H1 (cell line): ENCODE measurements around the gene SDF2. TPM values are rescaled to one million over a fixed set of nuclear protein-coding genes. Genes with fewer than 3 reads are reported as not detected.

Experiments
- CTCF ChIA-PET: fragments of 300-600 bp; sonication (Branson Sonifier 250); formaldehyde crosslinking; loops from one replicate; lab custom pipeline; 2021; ENCODE audit not compliant: partially characterized antibody; lab: Charles Lee
- POLR2A ChIA-PET: fragments of 300-600 bp; sonication (Branson Sonifier 250); formaldehyde crosslinking; loops from one replicate; lab custom pipeline; 2021; ENCODE audit warnings: inconsistent platforms; ENCODE audit not compliant: partially characterized antibody; lab: Charles Lee
- DNase-seq, 2 experiments: peaks; one replicate each; pipeline versions ENCODE4 v3.0.0 to v3.0.0-alpha.2; 2010 to 2022; ENCODE audit warnings: low spot score in 2 of 2, low read depth in 1 of 2, mixed read lengths in 1 of 2
- FAIRE-seq: peaks from 2 replicates; lab custom pipeline; 2011; peaks lifted over from hg19 to GRCh38; lab: Jason Lieb, UNC
- H2AFZ ChIP-seq: 2 replicates; pipeline ENCODE4 v1.8.1; 2012; ENCODE audit warnings: low read length, inconsistent platforms
- H2AK5ac ChIP-seq: 2 replicates; pipeline ENCODE4 v1.6.1; 2013; ENCODE audit warnings: low read depth, low read length
- H2BK120ac ChIP-seq: replicated peaks from 2 replicates; pipeline ENCODE3; 2013; ENCODE audit warnings: low read depth, low read length, inconsistent platforms
- H2BK12ac ChIP-seq: 2 replicates; pipeline ENCODE4 v1.6.1; 2013; ENCODE audit warnings: low read depth, low read length
- H2BK15ac ChIP-seq: 2 replicates; pipeline ENCODE4 v1.6.1; 2013; ENCODE audit warnings: low read length
- H2BK20ac ChIP-seq: 2 replicates; pipeline ENCODE4 v1.6.1; 2013; ENCODE audit warnings: low read length
- H2BK5ac ChIP-seq: 2 replicates; pipeline ENCODE4 v1.6.1; 2013; ENCODE audit warnings: low read depth, low read length
- H3K14ac ChIP-seq: 2 replicates; pipeline ENCODE4 v1.6.1; 2013; ENCODE audit warnings: inconsistent platforms; ENCODE audit not compliant: insufficient read length
- H3K18ac ChIP-seq: 2 replicates; pipeline ENCODE4 v1.6.1; 2013; ENCODE audit warnings: low read length; ENCODE audit errors: extremely low read depth
- H3K23ac ChIP-seq: 2 replicates; pipeline ENCODE4 v1.6.1; 2013; ENCODE audit warnings: inconsistent platforms; ENCODE audit not compliant: insufficient read length
- H3K23me2 ChIP-seq: 2 replicates; pipeline ENCODE4 v1.6.1; 2013; ENCODE audit warnings: low read depth, low read length
- H3K27ac ChIP-seq: 2 replicates; pipeline ENCODE4 v1.6.1; 2011; ENCODE audit warnings: low read depth, low read length, inconsistent platforms
- H3K27me3 ChIP-seq, 4 experiments: replicated peaks in 1 of 4; 1 replicate in 1 of 4; 2 replicates in 3 of 4; pipeline versions ENCODE4 v1.6.1 to v1.8.1; 2011 to 2013; ENCODE audit warnings: low read length in 3 of 4, mild to moderate bottlenecking in 3 of 4, inconsistent platforms in 2 of 4, mixed read lengths in 2 of 4, moderate library complexity in 1 of 4; ENCODE audit not compliant: control insufficient read depth in 3 of 4, insufficient read depth in 3 of 4; ENCODE audit errors: extremely low read depth in 1 of 4
- H3K36me3 ChIP-seq, 4 experiments: 2 replicates each; pipeline versions ENCODE4 v1.6.1 to v1.8.1; 2011 to 2013; ENCODE audit warnings: mild to moderate bottlenecking in 4 of 4, low read length in 3 of 4, moderate library complexity in 2 of 4, control low read depth in 1 of 4, inconsistent platforms in 1 of 4; ENCODE audit not compliant: insufficient read depth in 4 of 4, control insufficient read depth in 2 of 4
- H3K4ac ChIP-seq: replicated peaks from 2 replicates; pipeline ENCODE3; 2013; ENCODE audit warnings: low read length, low read depth, mixed read lengths, inconsistent platforms; ENCODE audit not compliant: insufficient read length
- H3K4me1 ChIP-seq, 4 experiments: replicated peaks in 1 of 4; 1 replicate in 1 of 4; 2 replicates in 3 of 4; pipeline versions ENCODE4 v1.6.1 to v1.8.1; 2011 to 2013; ENCODE audit warnings: low read length in 3 of 4, inconsistent platforms in 2 of 4, mixed read lengths in 1 of 4; ENCODE audit not compliant: insufficient read depth in 4 of 4, control insufficient read depth in 3 of 4
- H3K4me2 ChIP-seq, 2 experiments: 2 replicates each; pipeline versions ENCODE4 v1.6.1 to v1.8.1; 2011 to 2013; ENCODE audit warnings: low read depth in 2 of 2, low read length in 2 of 2, control low read depth in 1 of 2, inconsistent platforms in 1 of 2, mild to moderate bottlenecking in 1 of 2; ENCODE audit not compliant: insufficient read depth in 1 of 2
- H3K4me3 ChIP-seq, 4 experiments: fragments of 200-600, 300-600 bp in 1 of 4; sonication (generic), shearing (Covaris generic), sonication (Bioruptor Twin) in 1 of 4; 2 replicates each; pipeline versions ENCODE4 v1.5.1 to v1.8.1; 2011 to 2016; ENCODE audit warnings: low read length in 4 of 4, low read depth in 3 of 4, control low read depth in 2 of 4, inconsistent platforms in 2 of 4, mild to moderate bottlenecking in 2 of 4, mixed read lengths in 1 of 4, moderate library complexity in 1 of 4; ENCODE audit not compliant: insufficient read depth in 2 of 4; ENCODE audit errors: extremely low read depth in 1 of 4
- H3K56ac ChIP-seq: replicated peaks from 2 replicates; pipeline ENCODE3; 2013; ENCODE audit warnings: low read depth, mild to moderate bottlenecking, mixed read lengths, low read length, inconsistent platforms; ENCODE audit not compliant: insufficient read length
- H3K79me1 ChIP-seq: 2 replicates; pipeline ENCODE4 v1.6.1; 2013; ENCODE audit warnings: low read depth, low read length, control low read depth
- H3K79me2 ChIP-seq, 2 experiments: 2 replicates each; pipeline versions ENCODE4 v1.6.1 to v1.8.1; 2012 to 2013; ENCODE audit warnings: low read length in 2 of 2, mild to moderate bottlenecking in 2 of 2, inconsistent platforms in 1 of 2; ENCODE audit not compliant: insufficient read depth in 2 of 2, control insufficient read depth in 1 of 2
- H3K9ac ChIP-seq, 4 experiments: replicated peaks in 1 of 4; 1 replicate in 1 of 4; 2 replicates in 3 of 4; pipeline versions ENCODE4 v1.6.1 to v1.8.1; 2011 to 2013; ENCODE audit warnings: low read depth in 3 of 4, low read length in 3 of 4, control low read depth in 2 of 4, mild to moderate bottlenecking in 2 of 4, moderate library complexity in 2 of 4, inconsistent platforms in 1 of 4; ENCODE audit errors: extremely low read depth in 1 of 4
- H3K9me3 ChIP-seq, 2 experiments: 2 replicates each; pipeline versions ENCODE4 v1.6.1 to v1.8.1; 2012 to 2013; ENCODE audit warnings: mild to moderate bottlenecking in 2 of 2, moderate library complexity in 2 of 2, control low read depth in 1 of 2, inconsistent platforms in 1 of 2, low read depth in 1 of 2, low read length in 1 of 2, mixed read lengths in 1 of 2; ENCODE audit not compliant: insufficient read depth in 2 of 2
- H4K20me1 ChIP-seq, 2 experiments: replicated peaks in 1 of 2; 2 replicates each; pipeline versions ENCODE3 to v1.8.1; 2011 to 2013; ENCODE audit warnings: inconsistent platforms in 2 of 2, low read length in 2 of 2, mild to moderate bottlenecking in 1 of 2; ENCODE audit not compliant: insufficient read depth in 2 of 2, control insufficient read depth in 1 of 2
- H4K5ac ChIP-seq: 2 replicates; pipeline ENCODE4 v1.6.1; 2013; ENCODE audit warnings: low read length, low read depth, mixed read lengths, inconsistent platforms; ENCODE audit not compliant: insufficient read length
- H4K8ac ChIP-seq: 2 replicates; pipeline ENCODE4 v1.8.0; 2013; ENCODE audit warnings: mild to moderate bottlenecking, moderate library complexity, low read length, inconsistent platforms; ENCODE audit not compliant: insufficient read depth; ENCODE audit errors: extremely low read depth
- H4K91ac ChIP-seq: replicated peaks from 2 replicates; pipeline ENCODE3; 2013; ENCODE audit warnings: low read length, mixed read lengths, inconsistent platforms; ENCODE audit not compliant: insufficient read length
- BACH1 ChIP-seq: IDR thresholded peaks from 2 replicates; pipeline ENCODE4 v1.6.1; 2012; ENCODE audit warnings: low read length, improper control_type of control experiment
- CTCF ChIP-seq, 3 experiments: IDR thresholded peaks; 1 replicate in 2 of 3; 2 replicates in 1 of 3; pipeline versions ENCODE4 v1.5.1 to v1.6.1; 2011; ENCODE audit warnings: low read length in 3 of 3, mild to moderate bottlenecking in 3 of 3, inconsistent platforms in 2 of 3, low read depth in 1 of 3, moderate library complexity in 1 of 3; ENCODE audit not compliant: insufficient read depth in 1 of 3; ENCODE audit errors: control extremely low read depth in 1 of 3
- GABPA ChIP-seq: IDR thresholded peaks from 2 replicates; pipeline ENCODE4 v1.6.1; 2011; ENCODE audit warnings: mild to moderate bottlenecking, low read length, moderate library complexity, borderline replicate concordance; ENCODE audit not compliant: insufficient read depth
- GTF2F1 ChIP-seq: IDR thresholded peaks from 2 replicates; pipeline ENCODE4 v1.6.1; 2012; ENCODE audit warnings: low read depth, low read length, improper control_type of control experiment, borderline replicate concordance
- HDAC2 ChIP-seq, 2 experiments: fragments of 300-600 bp in 1 of 2; sonication (generic) in 1 of 2; IDR thresholded peaks; 2 replicates each; pipeline ENCODE4 v1.6.1; 2011 to 2012; ENCODE audit warnings: low read depth in 2 of 2, low read length in 2 of 2, mild to moderate bottlenecking in 2 of 2, moderate library complexity in 2 of 2, borderline replicate concordance in 1 of 2, inconsistent platforms in 1 of 2
- MAFK ChIP-seq: IDR thresholded peaks from 2 replicates; pipeline ENCODE4 v1.6.1; 2012; ENCODE audit warnings: low read depth, mild to moderate bottlenecking, improper control_type of control experiment, low read length
- POLR2A ChIP-seq, 2 experiments: IDR thresholded peaks; 1 replicate in 1 of 2; 2 replicates in 1 of 2; pipeline ENCODE4 v1.6.1; 2011; ENCODE audit warnings: low read depth in 2 of 2, low read length in 2 of 2, mild to moderate bottlenecking in 2 of 2; ENCODE audit errors: control extremely low read depth in 1 of 2
- POLR2AphosphoS5 ChIP-seq: IDR thresholded peaks from 2 replicates; pipeline ENCODE4 v1.6.1; 2011; ENCODE audit warnings: low read depth, low read length
- RXRA ChIP-seq: IDR thresholded peaks from 2 replicates; pipeline ENCODE4 v1.6.1; 2011; ENCODE audit warnings: low read depth, mild to moderate bottlenecking, low read length, moderate library complexity; ENCODE audit not compliant: insufficient read depth
- SP1 ChIP-seq: IDR thresholded peaks from 2 replicates; pipeline ENCODE4 v1.6.1; 2011; ENCODE audit warnings: low read depth, low read length
- SUZ12 ChIP-seq: fragments of 200-600 bp; sonication (generic); IDR thresholded peaks from 2 replicates; pipeline ENCODE4 v1.6.1; 2012; ENCODE audit warnings: mild to moderate bottlenecking, inconsistent platforms, low read length, moderate library complexity, mixed read lengths
- WGBS, 2 experiments: shearing (Covaris generic) in 1 of 2; methylation state at CpG; one replicate each; pipeline versions ENCODE4 v1.1.6 to v1.1.7; 2013 to 2015; ENCODE audit warnings: low lambda C conversion rate in 2 of 2, mixed read lengths in 2 of 2, inconsistent platforms in 1 of 2, low coverage in 1 of 2, missing lambda C conversion rate in 1 of 2; ENCODE audit not compliant: insufficient replicate concordance in 2 of 2, insufficient coverage in 1 of 2, insufficient read length in 1 of 2; ENCODE audit errors: extremely low coverage in 1 of 2, missing lambda C conversion rate in 1 of 2; 5-methylcytosine and 5-hydroxymethylcytosine counted together
- polyA plus RNA-seq, 7 experiments: library from polyadenylated mRNA; depleted of rRNA in 3 of 7; stranded (reverse) in 5 of 7; unstranded in 2 of 7; fragments of >200 nt in 5 of 7; fragments of 200-250 nt in 2 of 7; gene quantifications; 1 replicate in 5 of 7; 2 replicates in 1 of 7; 4 replicates in 1 of 7; pipeline versions ENCODE4 v1.2.1 to v1.2.3, GENCODE V29; 2011 to 2013; ENCODE audit warnings: missing spikeins in 2 of 7, mixed read lengths in 2 of 7
- total RNA-seq: library from RNA; stranded (reverse); fragmentation: NEBNext Ultra II Directional; extraction: Animal tissue kit (Norgen Biotek cat#: 25700); gene quantifications from 2 replicates; pipeline ENCODE4 v1.2.1, GENCODE V29; 2021

Gene SDF2
- total and polyA plus RNA-seq, 2 of the 8 experiments (the other 6 are each of a cell fraction or from before 2014, with no cell fraction given) = 44.8 to 65.4 TPM

DNA sequence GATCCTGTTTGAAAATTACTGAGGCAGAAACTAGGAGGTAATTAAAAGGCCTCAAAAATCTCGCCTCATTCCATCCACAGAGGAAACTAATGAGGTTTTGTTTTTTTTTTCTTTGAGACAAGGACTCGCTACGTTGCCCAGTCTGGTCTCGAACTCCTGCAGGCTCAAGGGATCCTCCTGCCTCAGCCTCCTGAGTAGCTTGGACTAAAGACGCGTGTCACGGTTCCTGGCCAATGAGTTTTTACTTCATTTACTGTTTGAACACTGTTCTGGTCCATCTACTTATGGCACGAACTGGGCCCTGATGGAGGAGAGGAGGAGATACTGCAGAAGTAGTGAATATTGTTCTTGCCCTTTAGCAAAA is 16.1 kb downstream of the SDF2 start:
- Histone ChIP-seq H3K27me3 (no peaks in the 10 kb centered on the region), H2AFZ (no peak overlapping the region), H3K4me2 (peak overlapping the region; percentile 69 to 89), H3K79me1 (peaks cover 4% of the 10 kb centered on the region), H4K5ac (peak overlapping the region; percentile 87), H3K18ac (no peak overlapping the region), H3K79me2 (peaks cover 3 to 27% of the 10 kb centered on the region in 2 experiments; a peak in 3 of 4 replicates), H3K14ac (no peak overlapping the region), H2BK120ac (no peak overlapping the region), H3K4ac (peak overlapping the region; percentile 65), H2BK20ac (no peak overlapping the region), H3K36me3 (peaks cover 14 to 38% (median 35%) of the 10 kb centered on the region in 4 experiments), H4K8ac (no peak overlapping the region), H3K27ac (peak overlapping the region; percentile 50; the same call in 1 of the 2 replicates), H3K9ac (peak overlapping the region in 3 of 4 experiments; percentile 19 to 49 (median 45); a peak in 3 of 7 replicates), H4K20me1 (peaks cover 0 to 7% of the 10 kb centered on the region in 2 experiments), H3K23ac (no peak overlapping the region), H3K23me2 (peaks cover 5% of the 10 kb centered on the region; the same call in 1 of the 2 replicates), H2BK5ac (no peak overlapping the region; the same call in 1 of the 2 replicates), H4K91ac (no peak overlapping the region), H2BK15ac (no peak overlapping the region), H2BK12ac (no peak overlapping the region), H3K4me3 (peak overlapping the region; percentile 74 to 97 (median 88)), H3K4me1 (0 out of 7 replicates have a peak, but pooled peaks cover 0 to 2% (median under 1%) of the 10 kb centered on the region in 4 experiments), H3K9me3 (no peaks in the 10 kb centered on the region), H3K56ac (peak overlapping the region; percentile 82), H2AK5ac (no peak overlapping the region)
- no peak for DNase-seq
- ChIA-PET CTCF (interaction anchor here (0.9 to 7.9 kb wide), 9 partner anchors 10 to 70 kb away, joined by 3 to 54 read pairs (median 4); partner anchors contain the start of genes SDF2 and SUPT6H), POLR2A (interaction anchor here (0.7 to 4.7 kb wide), 21 partner anchors 10 to 79 kb away, joined by 3 to 55 read pairs (median 6); partner anchors contain the start of genes ALDOC, PROCA1, RPL23A and SDF2)
- 71% methylated on average over 8 of the region's 8 CpGs; no CpG with 5 or more reads in 1 of the 2 experiments for WGBS, 2 experiments
- no peak for FAIRE-seq
- TF ChIP-seq RXRA = no peak
- no peak for TF ChIP-seq POLR2A (IDR thresholded peaks at IDR 0.05; ENCODE audit: control extremely low read depth in 1 of 2, low read depth in 2 of 2, low read length in 2 of 2)
- no peak for TF ChIP-seq GTF2F1
- TF ChIP-seq POLR2AphosphoS5 = no peak
- no peak for TF ChIP-seq GABPA
- TF ChIP-seq HDAC2 (IDR thresholded peaks at IDR 0.05; ENCODE audit: borderline replicate concordance in 1 of 2, low read depth in 2 of 2, low read length in 2 of 2) = no peak
- TF ChIP-seq MAFK = no peak
- no peak for TF ChIP-seq SP1
- no peak for TF ChIP-seq BACH1
- TF ChIP-seq CTCF (IDR thresholded peaks at IDR 0.05; ENCODE audit: control extremely low read depth in 1 of 3, insufficient read depth in 1 of 3, low read depth in 1 of 3, low read length in 3 of 3) = no peak
- no peak for TF ChIP-seq SUZ12
